Endothelial cell of umbilical vein (primary cell): Measurements from ENCODE around the gene HYAL1. TPM values are rescaled to one million over a fixed set of nuclear protein-coding genes. Genes with fewer than 3 reads are reported as not detected.

Experiments used
- BruUV-seq: library from RNA; stranded (reverse); fragments of 400-500 nt; replicated peaks from 2 replicates; lab custom pipeline; 2021; lab: Mats Ljungman, UMichigan
- CTCF ChIA-PET: fragments of 300-600, 350-600 bp; sonication (Branson Sonifier 250); formaldehyde crosslinking; loops from one replicate; lab custom pipeline; 2021; ENCODE audit warnings: antibody characterized with exemption, inconsistent platforms; lab: Charles Lee
- POLR2A ChIA-PET: fragments of 300-600, 350-600 bp; sonication (Branson Sonifier 250); formaldehyde crosslinking; loops from one replicate; lab custom pipeline; 2021; ENCODE audit warnings: antibody characterized with exemption, inconsistent platforms; lab: Charles Lee
- DNase-seq: peaks from one replicate; pipeline ENCODE4 v3.0.0-alpha.2; 2011; ENCODE audit warnings: low read depth, low spot score
- FAIRE-seq: peaks from 2 replicates; lab custom pipeline; 2011; peaks lifted over from hg19 to GRCh38; lab: Jason Lieb, UNC
- H2AFZ ChIP-seq: 2 replicates; pipeline ENCODE4 v1.6.0; 2012; ENCODE audit warnings: low read depth, low read length, control low read depth, inconsistent platforms
- H3K27ac ChIP-seq: 2 replicates; pipeline ENCODE4 v1.5.1; 2011; ENCODE audit warnings: low read depth, mild to moderate bottlenecking, control low read depth, low read length, moderate library complexity; ENCODE audit not compliant: insufficient read depth
- H3K27me3 ChIP-seq, 2 experiments: 2 replicates each; pipeline versions ENCODE4 v1.6.0 to v1.6.1; 2011; ENCODE audit warnings: low read length in 2 of 2, mixed read lengths in 1 of 2; ENCODE audit not compliant: control insufficient read depth in 2 of 2, insufficient read depth in 2 of 2
- H3K36me3 ChIP-seq, 2 experiments: 2 replicates in 1 of 2; 3 replicates in 1 of 2; pipeline ENCODE4 v1.5.1; 2011; ENCODE audit warnings: low read length in 2 of 2, mild to moderate bottlenecking in 1 of 2, moderate library complexity in 1 of 2; ENCODE audit not compliant: control insufficient read depth in 2 of 2, insufficient read depth in 2 of 2; ENCODE audit errors: extremely low read depth in 1 of 2
- H3K4me1 ChIP-seq: 3 replicates; pipeline ENCODE4 v1.5.1; 2011; ENCODE audit warnings: mild to moderate bottlenecking, low read length; ENCODE audit not compliant: control insufficient read depth, insufficient read depth; ENCODE audit errors: extremely low read depth
- H3K4me2 ChIP-seq: 2 replicates; pipeline ENCODE4 v1.6.1; 2011; ENCODE audit warnings: low read length, control low read depth, mixed read lengths; ENCODE audit not compliant: insufficient read depth
- H3K4me3 ChIP-seq, 3 experiments: fragments of 200-600 bp in 1 of 3; sonication (generic), shearing (Covaris generic) in 1 of 3; replicated peaks in 1 of 3; 2 replicates each; pipeline ENCODE4 v1.5.1; 2011 to 2016; ENCODE audit warnings: control low read depth in 3 of 3, low read length in 3 of 3, mild to moderate bottlenecking in 2 of 3, inconsistent platforms in 1 of 3, low read depth in 1 of 3, moderate library complexity in 1 of 3; ENCODE audit not compliant: insufficient read depth in 1 of 3
- H3K79me2 ChIP-seq: 2 replicates; pipeline ENCODE4 v1.6.0; 2012; ENCODE audit warnings: low read length, inconsistent platforms; ENCODE audit not compliant: control insufficient read depth, insufficient read depth
- H3K9ac ChIP-seq: replicated peaks from 2 replicates; pipeline ENCODE3; 2011; ENCODE audit warnings: low read length, control low read depth; ENCODE audit not compliant: insufficient read depth; ENCODE audit errors: extremely low read depth
- H3K9me1 ChIP-seq: replicated peaks from 3 replicates; pipeline ENCODE4 v1.6.0; 2011; ENCODE audit warnings: mild to moderate bottlenecking, low read length; ENCODE audit not compliant: control insufficient read depth, insufficient read depth; ENCODE audit errors: extremely low read depth
- H3K9me3 ChIP-seq: replicated peaks from 2 replicates; pipeline ENCODE4 v1.5.1; 2012; ENCODE audit warnings: low read length, inconsistent platforms; ENCODE audit not compliant: control insufficient read depth, insufficient read depth
- H4K20me1 ChIP-seq: replicated peaks from 2 replicates; pipeline ENCODE3; 2011; ENCODE audit warnings: mild to moderate bottlenecking, low read length; ENCODE audit not compliant: control insufficient read depth, insufficient read depth; ENCODE audit errors: extremely low read depth
- EZH2 ChIP-seq: IDR thresholded peaks from 2 replicates; pipeline ENCODE4 v1.6.1; 2012; ENCODE audit warnings: borderline replicate concordance, low read depth, mild to moderate bottlenecking, moderate library complexity, low read length, inconsistent platforms; ENCODE audit not compliant: severe bottlenecking
- FOS ChIP-seq: IDR thresholded peaks from 2 replicates; pipeline ENCODE4 v1.6.1; 2011; ENCODE audit warnings: mild to moderate bottlenecking, low read length, moderate library complexity, borderline replicate concordance; ENCODE audit not compliant: insufficient read depth
- GATA2 ChIP-seq: IDR thresholded peaks from 2 replicates; pipeline ENCODE4 v1.7.0; 2011; ENCODE audit warnings: low read depth, mild to moderate bottlenecking, moderate library complexity, mixed read lengths, low read length; ENCODE audit not compliant: insufficient read length, insufficient read depth
- JUN ChIP-seq: IDR thresholded peaks from 2 replicates; pipeline ENCODE4 v1.6.1; 2011; ENCODE audit warnings: borderline replicate concordance, low read depth; ENCODE audit not compliant: insufficient read length, insufficient read depth
- MYC ChIP-seq: IDR thresholded peaks from one replicate; pipeline ENCODE4 v1.6.1; 2011; ENCODE audit warnings: mild to moderate bottlenecking, low read depth, low read length
- POLR2A ChIP-seq: IDR thresholded peaks from 2 replicates; pipeline ENCODE4 v1.6.1; 2012; ENCODE audit warnings: low read depth, mild to moderate bottlenecking, control low read depth, low read length
- POLR2AphosphoS5 ChIP-seq: IDR thresholded peaks from 2 replicates; pipeline ENCODE4 v1.6.1; 2012; ENCODE audit warnings: low read depth, mild to moderate bottlenecking, control low read depth, low read length, moderate library complexity; ENCODE audit not compliant: insufficient read depth
- dilution Hi-C: fragments of 300-500 bp; cut with MboI; formaldehyde crosslinking; loops from one replicate; pipeline ENCODE4 v1.15.0; 2019; ENCODE audit warnings: low sequenced_read_pairs; ENCODE audit not compliant: extremely low pct_ligation_motif_present
- intact Hi-C: fragments of 100-400 bp; cut with micrococcal nuclease; formaldehyde crosslinking; loops from one replicate; pipeline ENCODE4 v1.10.0; 2022
- polyA plus RNA-seq, 4 experiments: library from polyadenylated mRNA; depleted of rRNA in 3 of 4; stranded (reverse) in 3 of 4; unstranded in 1 of 4; fragments of >200 nt; gene quantifications; 2 replicates each; pipeline versions ENCODE4 v1.2.1 to v1.2.3, GENCODE V29; 2011 to 2012; ENCODE audit warnings: missing spikeins in 1 of 4
- total RNA-seq: library from RNA; stranded (reverse); gene quantifications from 2 replicates; pipeline ENCODE4 v1.2.3, GENCODE V29; 2021
- TF ChIP-seq, protein P1 (sequence below): IDR thresholded peaks from 2 replicates; pipeline ENCODE4 v1.6.1; 2011; ENCODE audit not compliant: insufficient read depth, insufficient read length
- TF ChIP-seq, protein P2 (sequence below), 2 donors: IDR thresholded peaks; 1 replicate in 1 of 2; 2 replicates in 1 of 2; pipeline ENCODE4 v1.5.1; 2011; ENCODE audit warnings: low read length in 2 of 2, mild to moderate bottlenecking in 2 of 2, moderate library complexity in 2 of 2, control low read depth in 1 of 2, inconsistent platforms in 1 of 2, low read depth in 1 of 2; ENCODE audit not compliant: insufficient read depth in 1 of 2; ENCODE audit errors: extremely low read depth in 1 of 2

HYAL1 gene
- total and polyA plus RNA-seq, 2 donors (not counting 3 experiments of a cell fraction or from before 2014, with no cell fraction given) = 2.2 to 3.3 TPM

GRCh38 chr3:50259432-50260026 is 43.8 kb downstream of the HYAL1 start:
- no peaks in the 10 kb centered on the region for H4K20me1 ChIP-seq
- peak overlapping the region; percentile 39 for H3K27ac ChIP-seq
- H2AFZ ChIP-seq = no peak overlapping the region
- H3K9me3 ChIP-seq = no peaks in the 10 kb centered on the region
- TF ChIP-seq POLR2A = no peak
- TF ChIP-seq MYC = no peak
- no peak for TF ChIP-seq GATA2
- TF ChIP-seq, protein P1, sequence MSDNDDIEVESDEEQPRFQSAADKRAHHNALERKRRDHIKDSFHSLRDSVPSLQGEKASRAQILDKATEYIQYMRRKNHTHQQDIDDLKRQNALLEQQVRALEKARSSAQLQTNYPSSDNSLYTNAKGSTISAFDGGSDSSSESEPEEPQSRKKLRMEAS = no peak
- no peak for TF ChIP-seq EZH2
- TF ChIP-seq POLR2AphosphoS5 = no peak
- TF ChIP-seq, protein P2, sequence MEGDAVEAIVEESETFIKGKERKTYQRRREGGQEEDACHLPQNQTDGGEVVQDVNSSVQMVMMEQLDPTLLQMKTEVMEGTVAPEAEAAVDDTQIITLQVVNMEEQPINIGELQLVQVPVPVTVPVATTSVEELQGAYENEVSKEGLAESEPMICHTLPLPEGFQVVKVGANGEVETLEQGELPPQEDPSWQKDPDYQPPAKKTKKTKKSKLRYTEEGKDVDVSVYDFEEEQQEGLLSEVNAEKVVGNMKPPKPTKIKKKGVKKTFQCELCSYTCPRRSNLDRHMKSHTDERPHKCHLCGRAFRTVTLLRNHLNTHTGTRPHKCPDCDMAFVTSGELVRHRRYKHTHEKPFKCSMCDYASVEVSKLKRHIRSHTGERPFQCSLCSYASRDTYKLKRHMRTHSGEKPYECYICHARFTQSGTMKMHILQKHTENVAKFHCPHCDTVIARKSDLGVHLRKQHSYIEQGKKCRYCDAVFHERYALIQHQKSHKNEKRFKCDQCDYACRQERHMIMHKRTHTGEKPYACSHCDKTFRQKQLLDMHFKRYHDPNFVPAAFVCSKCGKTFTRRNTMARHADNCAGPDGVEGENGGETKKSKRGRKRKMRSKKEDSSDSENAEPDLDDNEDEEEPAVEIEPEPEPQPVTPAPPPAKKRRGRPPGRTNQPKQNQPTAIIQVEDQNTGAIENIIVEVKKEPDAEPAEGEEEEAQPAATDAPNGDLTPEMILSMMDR (IDR thresholded peaks at IDR 0.05; ENCODE audit: extremely low read depth in 1 of 2, insufficient read depth in 1 of 2, low read depth in 1 of 2, low read length in 2 of 2) = no peak
- TF ChIP-seq FOS = no peak
- no peak for TF ChIP-seq JUN
- H3K4me1 ChIP-seq = peaks cover 35% of the 10 kb centered on the region
- DNase-seq (no peak), FAIRE-seq (no peak)
- H3K4me2 ChIP-seq = no peak overlapping the region
- H3K9ac ChIP-seq = no peak overlapping the region
- intact Hi-C loops (loop anchor here (1.0 to 10.0 kb wide), 5 partner anchors 13 to 135 kb away; no protein-coding TSS in a partner anchor), dilution Hi-C loops (no loop called here)
- H3K27me3 ChIP-seq = no peaks in the 10 kb centered on the region
- BruUV-seq = TSS peak; percentile 8
- peaks cover 23% of the 10 kb centered on the region for H3K79me2 ChIP-seq
- ChIA-PET CTCF (interaction anchor here (0.6 to 8.6 kb wide), 15 partner anchors 9 to 75 kb away, joined by 3 to 98 read pairs (median 12); partner anchors contain the start of genes GNAI2, GNAT1, HYAL3 and NAA80), POLR2A (interaction anchor here (0.8 to 2.1 kb wide), 2 partner anchors 16 to 24 kb away, joined by 3 to 11 read pairs; no protein-coding TSS in a partner anchor)
- H3K9me1 ChIP-seq = no peaks in the 10 kb centered on the region
- no peak overlapping the region for H3K4me3 ChIP-seq
- H3K36me3 ChIP-seq = peaks cover 14 to 33% of the 10 kb centered on the region in 2 experiments
